ENCODE data around the gene DNM3. TPM values are rescaled to one million over a fixed set of nuclear protein-coding genes. Genes with fewer than 3 reads are reported as not detected.

Gene DNM3
- total and polyA plus RNA-seq, 4 donors: 38.5 to 93.9 (median 48.5) TPM

DNA sequence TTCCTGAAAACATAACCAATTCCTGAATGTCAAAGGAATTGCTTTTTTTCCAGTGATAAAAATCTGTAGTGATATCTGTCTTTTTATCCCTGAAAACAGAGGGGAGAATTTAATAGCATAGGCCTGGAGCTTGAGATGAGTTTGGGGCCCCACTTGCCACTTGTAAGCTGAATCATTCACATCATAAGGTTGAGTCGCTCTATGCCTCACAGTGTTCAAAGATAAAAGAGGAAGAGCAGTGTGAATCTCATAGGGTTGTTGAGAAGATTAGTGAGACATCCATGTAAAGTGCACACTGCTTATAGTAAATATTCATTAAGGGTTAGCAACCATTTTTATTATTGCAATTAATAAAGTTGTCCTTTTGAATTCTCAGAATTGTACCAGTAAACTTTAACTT is 271.3 kb downstream of the DNM3 start:
- no peaks in the 10 kb centered on the region for H3K27me3 ChIP-seq (ENCODE audit: control insufficient read depth, insufficient read depth, low read length)
- H3K36me3 ChIP-seq (ENCODE audit: control insufficient read depth, insufficient read depth, low read length): no peaks in the 10 kb centered on the region
- no peaks in the 10 kb centered on the region for H3K4me1 ChIP-seq (ENCODE audit: control insufficient read depth, insufficient read depth, low read length)
- no CpG with 5 or more reads among the region's 1 CpG for WGBS (ENCODE audit: insufficient coverage)
- DNase-seq (ENCODE audit: low read depth in 4 of 6, low spot score in 6 of 6): no peak
- no peaks in the 10 kb centered on the region for H3K9me3 ChIP-seq (ENCODE audit: control insufficient read depth, insufficient read depth, low read length)
- H3K4me3 ChIP-seq (ENCODE audit: low read depth, low read length): no peak overlapping the region
- H3K27ac ChIP-seq (ENCODE audit: low read depth, low read length): no peak overlapping the region

DNA sequence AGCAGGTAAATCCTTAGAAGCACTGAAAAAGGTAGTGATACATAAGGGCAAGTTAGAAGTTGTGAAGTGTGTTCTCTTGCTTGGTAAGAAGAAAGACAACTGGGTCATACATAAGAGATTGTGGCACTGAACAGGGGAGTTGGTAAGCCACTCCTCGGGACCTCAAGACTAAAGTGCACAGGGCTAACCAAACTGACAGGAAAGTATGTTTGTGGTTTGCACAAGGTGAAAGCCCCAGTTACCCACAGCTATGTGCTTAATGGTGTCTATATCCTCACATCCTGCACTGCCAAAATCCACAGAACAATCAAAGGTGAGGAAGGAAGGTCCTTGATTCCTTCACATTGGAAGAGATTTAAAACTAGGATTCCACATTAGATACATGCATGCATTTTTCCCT is 276.5 kb downstream of the DNM3 start:
- no peaks in the 10 kb centered on the region for H3K36me3 ChIP-seq (ENCODE audit: control insufficient read depth, insufficient read depth, low read length)
- no peaks in the 10 kb centered on the region for H3K4me1 ChIP-seq (ENCODE audit: control insufficient read depth, insufficient read depth, low read length)
- no peaks in the 10 kb centered on the region for H3K27me3 ChIP-seq (ENCODE audit: control insufficient read depth, insufficient read depth, low read length)
- no CpG with 5 or more reads among the region's 1 CpG for WGBS (ENCODE audit: insufficient coverage)
- H3K4me3 ChIP-seq (ENCODE audit: low read depth, low read length): no peak overlapping the region
- H3K9me3 ChIP-seq (ENCODE audit: control insufficient read depth, insufficient read depth, low read length): no peaks in the 10 kb centered on the region
- H3K27ac ChIP-seq (ENCODE audit: low read depth, low read length): no peak overlapping the region
- no peak for DNase-seq (ENCODE audit: low read depth in 4 of 6, low spot score in 6 of 6)

DNA sequence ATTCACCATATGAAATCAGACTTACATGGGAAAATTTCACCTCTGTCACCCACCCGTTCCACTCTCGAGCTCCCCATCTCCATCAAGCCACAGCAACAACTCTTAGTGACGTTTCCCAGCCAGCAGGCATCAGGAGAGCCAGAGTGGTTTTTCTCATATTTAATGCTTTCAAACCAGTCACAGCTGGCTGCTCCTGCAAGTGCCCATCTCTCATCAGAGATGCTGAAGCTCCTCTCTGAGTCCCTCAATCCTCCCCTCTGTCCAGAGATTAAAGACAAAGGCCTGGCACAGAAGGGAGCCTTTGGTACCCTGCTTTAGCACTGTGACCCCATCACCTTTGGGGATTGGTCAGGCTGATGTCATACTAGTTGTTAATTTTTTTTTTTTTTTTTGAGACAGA is 277.3 kb downstream of the DNM3 start:
- no peaks in the 10 kb centered on the region for H3K9me3 ChIP-seq (ENCODE audit: control insufficient read depth, insufficient read depth, low read length)
- H3K4me1 ChIP-seq (ENCODE audit: control insufficient read depth, insufficient read depth, low read length): no peaks in the 10 kb centered on the region
- no peak for DNase-seq (ENCODE audit: low read depth in 4 of 6, low spot score in 6 of 6)
- H3K4me3 ChIP-seq (ENCODE audit: low read depth, low read length): no peak overlapping the region
- no peak overlapping the region for H3K27ac ChIP-seq (ENCODE audit: low read depth, low read length)
- no peaks in the 10 kb centered on the region for H3K36me3 ChIP-seq (ENCODE audit: control insufficient read depth, insufficient read depth, low read length)
- no peaks in the 10 kb centered on the region for H3K27me3 ChIP-seq (ENCODE audit: control insufficient read depth, insufficient read depth, low read length)
- WGBS (ENCODE audit: insufficient coverage): 90% methylated on average over 3 of the region's 3 CpGs

DNA sequence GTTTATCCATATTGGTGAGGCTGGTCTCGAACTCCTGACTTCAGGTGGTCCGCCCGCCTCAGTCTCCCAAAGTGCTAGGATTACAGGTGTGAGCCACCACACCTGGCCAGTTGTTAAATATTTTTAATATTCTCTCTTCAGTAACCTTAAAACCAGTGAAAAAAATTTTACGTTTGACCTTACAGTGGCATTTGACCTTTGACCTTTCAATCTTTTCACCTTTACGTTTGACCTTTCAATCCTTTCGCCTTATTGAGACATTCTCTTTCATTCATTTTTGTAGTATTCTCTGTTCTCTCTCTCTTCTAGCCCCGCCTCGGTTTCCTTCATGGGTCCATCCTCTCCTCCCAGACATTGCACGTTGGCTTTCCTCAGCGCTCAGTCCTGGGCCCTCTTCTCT is 277.9 kb downstream of the DNM3 start:
- Histone ChIP-seq H3K27me3 (ENCODE audit: control insufficient read depth, insufficient read depth, low read length) (no peaks in the 10 kb centered on the region), H3K4me3 (ENCODE audit: low read depth, low read length) (no peak overlapping the region), H3K9me3 (ENCODE audit: control insufficient read depth, insufficient read depth, low read length) (no peaks in the 10 kb centered on the region), H3K4me1 (ENCODE audit: control insufficient read depth, insufficient read depth, low read length) (no peaks in the 10 kb centered on the region), H3K27ac (ENCODE audit: low read depth, low read length) (no peak overlapping the region), H3K36me3 (ENCODE audit: control insufficient read depth, insufficient read depth, low read length) (no peaks in the 10 kb centered on the region)
- WGBS (ENCODE audit: insufficient coverage): 93% methylated on average over 9 of the region's 10 CpGs
- DNase-seq (ENCODE audit: low read depth in 4 of 6, low spot score in 6 of 6): no peak

DNA sequence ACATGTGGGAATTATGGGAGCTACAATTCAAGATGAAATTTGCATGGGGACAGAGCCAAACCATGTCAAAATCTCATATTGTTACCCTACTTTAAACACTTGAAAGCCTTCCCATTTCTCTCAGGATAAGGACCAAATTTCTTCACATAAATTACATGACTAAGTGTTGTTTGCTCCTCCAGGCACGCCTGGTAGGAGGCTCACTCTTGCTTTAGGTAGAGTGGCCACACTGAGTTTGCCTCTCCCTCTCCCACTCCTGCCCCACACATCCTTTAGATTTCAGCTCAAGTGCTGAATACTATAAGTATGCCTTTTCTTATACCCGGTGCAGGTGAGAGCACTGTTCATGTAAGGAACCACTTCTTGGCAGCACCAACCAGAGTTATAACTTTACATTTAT is 279.1 kb downstream of the DNM3 start:
- peak in 1 of 6 donors; percentile 35 for DNase-seq (ENCODE audit: low read depth in 4 of 6, low spot score in 6 of 6)
- Histone ChIP-seq H3K27me3 (ENCODE audit: control insufficient read depth, insufficient read depth, low read length) (no peaks in the 10 kb centered on the region), H3K27ac (ENCODE audit: low read depth, low read length) (no peak overlapping the region), H3K4me1 (ENCODE audit: control insufficient read depth, insufficient read depth, low read length) (no peaks in the 10 kb centered on the region), H3K36me3 (ENCODE audit: control insufficient read depth, insufficient read depth, low read length) (no peaks in the 10 kb centered on the region), H3K4me3 (ENCODE audit: low read depth, low read length) (no peak overlapping the region), H3K9me3 (ENCODE audit: control insufficient read depth, insufficient read depth, low read length) (no peaks in the 10 kb centered on the region)
- WGBS (ENCODE audit: insufficient coverage): no CpG with 5 or more reads among the region's 2 CpGs

DNA sequence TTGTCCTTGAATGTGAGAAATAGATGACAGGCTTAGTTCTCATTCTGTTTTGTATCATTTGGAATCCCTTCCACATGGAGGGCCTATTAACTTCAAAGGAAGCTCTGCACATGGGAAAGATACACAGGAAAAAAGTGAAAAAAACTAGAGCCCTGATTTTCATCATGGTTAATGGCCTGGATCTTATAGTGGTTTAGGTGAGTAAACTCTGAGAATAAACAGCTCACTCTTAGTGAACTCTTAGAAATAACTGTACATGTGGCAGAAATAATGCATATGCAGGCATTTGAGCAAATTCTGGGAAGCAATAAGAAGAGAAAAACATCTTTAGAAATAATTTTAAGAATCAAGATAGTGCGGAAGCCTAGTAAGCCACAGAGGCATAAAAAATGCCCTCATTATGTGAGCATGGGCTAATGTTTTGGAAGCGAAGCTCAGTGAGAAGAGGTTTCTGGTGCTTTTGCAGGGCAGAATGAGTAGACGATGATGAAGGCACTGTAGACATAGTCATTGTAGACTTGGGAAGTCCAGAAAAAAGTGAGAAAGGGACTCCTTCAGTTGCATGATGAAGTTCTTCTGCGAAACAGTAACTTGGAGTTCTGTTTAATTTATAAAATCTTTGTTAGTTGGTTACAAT is 279.9 kb downstream of the DNM3 start:
- no peaks in the 10 kb centered on the region for H3K4me1 ChIP-seq (ENCODE audit: control insufficient read depth, insufficient read depth, low read length)
- no peaks in the 10 kb centered on the region for H3K36me3 ChIP-seq (ENCODE audit: control insufficient read depth, insufficient read depth, low read length)
- H3K4me3 ChIP-seq (ENCODE audit: low read depth, low read length): no peak overlapping the region
- H3K27me3 ChIP-seq (ENCODE audit: control insufficient read depth, insufficient read depth, low read length): no peaks in the 10 kb centered on the region
- 98% methylated on average over 3 of the region's 4 CpGs for WGBS (ENCODE audit: insufficient coverage)
- DNase-seq (ENCODE audit: low read depth in 4 of 6, low spot score in 6 of 6): peak in 1 of 6 donors; percentile 39
- H3K27ac ChIP-seq (ENCODE audit: low read depth, low read length): no peak overlapping the region
- H3K9me3 ChIP-seq (ENCODE audit: control insufficient read depth, insufficient read depth, low read length): no peaks in the 10 kb centered on the region

DNA sequence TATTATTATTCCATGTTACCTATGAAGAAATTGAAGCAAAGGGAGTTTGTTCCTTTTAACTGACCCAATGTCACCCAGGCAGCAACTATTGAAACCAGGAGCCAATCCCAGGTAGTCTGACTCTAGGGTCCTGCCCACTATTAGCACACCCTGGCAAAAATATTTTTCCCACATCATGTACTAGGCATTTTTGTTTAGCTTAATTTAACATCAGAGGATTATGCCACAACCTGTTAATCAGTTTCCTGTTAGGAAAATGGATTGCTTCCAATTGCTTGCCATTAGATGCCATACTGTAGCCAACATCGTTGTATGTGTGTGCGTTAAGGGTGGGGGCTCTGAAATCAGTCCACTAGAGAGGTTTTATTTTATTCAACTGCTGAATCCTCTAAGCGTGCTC is 281.1 kb downstream of the DNM3 start:
- H3K4me1 ChIP-seq (ENCODE audit: control insufficient read depth, insufficient read depth, low read length): no peaks in the 10 kb centered on the region
- H3K36me3 ChIP-seq (ENCODE audit: control insufficient read depth, insufficient read depth, low read length): no peaks in the 10 kb centered on the region
- no peak overlapping the region for H3K27ac ChIP-seq (ENCODE audit: low read depth, low read length)
- H3K9me3 ChIP-seq (ENCODE audit: control insufficient read depth, insufficient read depth, low read length): no peaks in the 10 kb centered on the region
- WGBS (ENCODE audit: insufficient coverage): 77% methylated on average over 2 of the region's 3 CpGs
- no peak overlapping the region for H3K4me3 ChIP-seq (ENCODE audit: low read depth, low read length)
- no peak for DNase-seq (ENCODE audit: low read depth in 4 of 6, low spot score in 6 of 6)
- no peaks in the 10 kb centered on the region for H3K27me3 ChIP-seq (ENCODE audit: control insufficient read depth, insufficient read depth, low read length)

DNA sequence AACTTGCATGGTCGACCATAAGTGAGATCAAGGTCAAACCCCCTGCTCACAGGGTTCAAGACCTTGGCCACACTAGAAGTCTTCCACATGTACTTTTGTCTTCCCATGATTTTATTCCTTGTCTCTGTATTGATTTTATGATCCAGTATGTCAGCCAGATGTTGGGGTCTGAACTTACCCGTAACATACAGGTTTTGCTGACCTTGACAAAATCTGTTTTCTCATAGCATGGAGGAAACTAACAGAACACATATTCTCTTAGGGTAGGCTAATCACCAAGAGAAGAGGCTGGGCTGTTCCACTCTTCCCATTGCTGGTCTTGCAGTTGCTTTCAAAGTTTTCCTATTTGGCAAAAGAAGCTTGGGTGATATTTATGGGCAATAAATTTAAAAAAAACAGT is 284.0 kb downstream of the DNM3 start:
- Histone ChIP-seq H3K4me3 (ENCODE audit: low read depth, low read length) (no peak overlapping the region), H3K4me1 (ENCODE audit: control insufficient read depth, insufficient read depth, low read length) (no peaks in the 10 kb centered on the region)

DNA sequence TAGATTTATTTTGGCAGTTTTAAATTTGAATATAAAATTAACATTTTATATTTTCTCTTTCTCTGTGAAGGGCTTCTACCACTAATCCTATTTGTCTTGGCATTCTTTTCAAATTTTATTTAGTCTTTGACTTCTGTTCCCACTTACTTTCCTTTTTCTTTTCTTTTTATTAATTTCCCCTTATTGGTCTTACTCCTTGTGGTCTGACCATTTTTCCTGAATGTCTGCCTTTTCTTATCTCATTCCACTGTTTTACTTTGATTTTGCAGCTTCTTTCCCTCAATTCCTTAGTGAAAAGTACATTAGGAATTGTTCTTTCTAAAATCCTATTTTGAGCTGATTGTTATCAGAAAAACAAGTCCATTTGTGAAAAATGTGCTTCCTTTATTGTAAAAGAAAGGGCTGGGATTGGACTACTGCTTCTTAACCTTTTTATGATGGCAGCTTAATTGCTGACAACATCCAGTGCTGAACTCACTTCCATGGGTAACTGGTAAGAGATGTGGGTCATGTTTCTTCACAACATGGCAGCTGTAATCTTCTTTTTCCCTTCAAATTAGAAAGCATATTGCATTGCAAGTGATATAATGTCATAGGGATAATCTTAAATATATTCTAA is 284.6 kb downstream of the DNM3 start:
- no peak for DNase-seq (ENCODE audit: low read depth in 4 of 6, low spot score in 6 of 6)
- no peaks in the 10 kb centered on the region for H3K9me3 ChIP-seq (ENCODE audit: control insufficient read depth, insufficient read depth, low read length)
- H3K4me3 ChIP-seq (ENCODE audit: low read depth, low read length): no peak overlapping the region
- no peaks in the 10 kb centered on the region for H3K4me1 ChIP-seq (ENCODE audit: control insufficient read depth, insufficient read depth, low read length)
- no peak overlapping the region for H3K27ac ChIP-seq (ENCODE audit: low read depth, low read length)
- no peaks in the 10 kb centered on the region for H3K36me3 ChIP-seq (ENCODE audit: control insufficient read depth, insufficient read depth, low read length)
- H3K27me3 ChIP-seq (ENCODE audit: control insufficient read depth, insufficient read depth, low read length): no peaks in the 10 kb centered on the region

More for the DNA sequence above, 284.0 kb downstream of the DNM3 start:
- no peaks in the 10 kb centered on the region for H3K27me3 ChIP-seq (ENCODE audit: control insufficient read depth, insufficient read depth, low read length)
- no peak for DNase-seq (ENCODE audit: low read depth in 4 of 6, low spot score in 6 of 6)
- no peaks in the 10 kb centered on the region for H3K36me3 ChIP-seq (ENCODE audit: control insufficient read depth, insufficient read depth, low read length)
- WGBS (ENCODE audit: insufficient coverage): 67% methylated on average over 1 of the region's 2 CpGs
- no peak overlapping the region for H3K27ac ChIP-seq (ENCODE audit: low read depth, low read length)
- H3K9me3 ChIP-seq (ENCODE audit: control insufficient read depth, insufficient read depth, low read length): no peaks in the 10 kb centered on the region

DNA sequence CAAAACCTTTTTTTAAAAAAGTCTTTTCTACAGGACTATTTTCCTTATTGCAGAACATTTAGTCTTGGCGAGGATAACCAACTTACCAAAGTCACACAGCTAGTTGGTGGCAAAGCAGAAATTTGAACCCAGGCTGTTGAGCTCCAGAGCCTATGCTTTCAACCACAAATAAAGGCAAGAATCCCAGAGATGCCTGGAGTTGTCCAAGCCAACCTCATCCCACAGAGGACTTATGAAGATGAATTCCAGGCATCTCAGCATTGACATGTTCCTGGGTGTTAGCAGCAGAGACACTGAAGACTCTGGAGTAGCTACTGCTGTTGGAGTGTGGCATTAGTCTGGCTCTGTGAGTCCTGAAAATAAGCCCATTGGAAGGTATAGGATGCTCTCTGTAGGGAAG is 291.5 kb downstream of the DNM3 start:
- DNase-seq (ENCODE audit: low read depth in 4 of 6, low spot score in 6 of 6): no peak
- H3K4me1 ChIP-seq (ENCODE audit: control insufficient read depth, insufficient read depth, low read length): no peaks in the 10 kb centered on the region
- H3K36me3 ChIP-seq (ENCODE audit: control insufficient read depth, insufficient read depth, low read length): peaks cover 3% of the 10 kb centered on the region
- no peaks in the 10 kb centered on the region for H3K9me3 ChIP-seq (ENCODE audit: control insufficient read depth, insufficient read depth, low read length)
- no peaks in the 10 kb centered on the region for H3K27me3 ChIP-seq (ENCODE audit: control insufficient read depth, insufficient read depth, low read length)
- H3K27ac ChIP-seq (ENCODE audit: low read depth, low read length): no peak overlapping the region
- H3K4me3 ChIP-seq (ENCODE audit: low read depth, low read length): no peak overlapping the region
- 100% methylated on average over 1 of the region's 1 CpG for WGBS (ENCODE audit: insufficient coverage)
